IMR-90 (cell line): Measurements from ENCODE around the gene STRADA.

Experiments
- BHLHE40 ChIP-seq: fragments of 150-350 bp; IDR thresholded peaks from 2 replicates; pipeline ENCODE4 v1.6.1; 2016; ENCODE audit warnings: mild to moderate bottlenecking, low read depth, low read length
- CEBPB ChIP-seq: IDR thresholded peaks from 2 replicates; pipeline ENCODE4 v1.6.1; 2012; ENCODE audit warnings: low read depth, low read length, improper control_type of control experiment
- FOS ChIP-seq: fragments of 150-350 bp; IDR thresholded peaks from 2 replicates; pipeline ENCODE4 v1.6.1; 2016; ENCODE audit warnings: low read depth, low read length
- MAFK ChIP-seq: IDR thresholded peaks from 2 replicates; pipeline ENCODE4 v1.6.1; 2012; ENCODE audit warnings: low read depth, low read length, improper control_type of control experiment
- MXI1 ChIP-seq: IDR thresholded peaks from 2 replicates; pipeline ENCODE4 v1.6.1; 2012; ENCODE audit warnings: low read depth, mild to moderate bottlenecking, low read length, moderate library complexity, borderline replicate concordance
- NFE2L2 ChIP-seq: fragments of 150-350 bp; IDR thresholded peaks from 2 replicates; pipeline ENCODE4 v1.6.1; 2016; ENCODE audit warnings: low read depth, mild to moderate bottlenecking, low read length
- POLR2A ChIP-seq: IDR thresholded peaks from 2 replicates; pipeline ENCODE4 v1.6.1; 2012; ENCODE audit warnings: mild to moderate bottlenecking, low read depth, low read length
- RAD21 ChIP-seq: IDR thresholded peaks from 2 replicates; pipeline ENCODE4 v1.6.1; 2012; ENCODE audit warnings: low read length, improper control_type of control experiment
- RCOR1 ChIP-seq: IDR thresholded peaks from 2 replicates; pipeline ENCODE4 v1.6.1; 2012; ENCODE audit warnings: mild to moderate bottlenecking, low read length, improper control_type of control experiment; ENCODE audit not compliant: insufficient replicate concordance
- RFX5 ChIP-seq: IDR thresholded peaks from 2 replicates; pipeline ENCODE4 v1.8.0; 2012; ENCODE audit warnings: low read depth, mild to moderate bottlenecking, low read length, moderate library complexity
- SMC3 ChIP-seq: fragments of 150-350 bp; IDR thresholded peaks from 2 replicates; pipeline ENCODE4 v1.6.1; 2016; ENCODE audit warnings: low read depth, mild to moderate bottlenecking, antibody characterized with exemption, low read length, moderate library complexity
- USF2 ChIP-seq: fragments of 150-350 bp; IDR thresholded peaks from 2 replicates; pipeline ENCODE4 v1.6.1; 2017; ENCODE audit warnings: mild to moderate bottlenecking, antibody characterized with exemption, low read length, low read depth
- TF ChIP-seq, protein P1 (sequence below): conservative IDR thresholded peaks from 2 replicates; pipeline ENCODE4 v1.5.1; 2012; ENCODE audit warnings: mild to moderate bottlenecking, low read depth, low read length, improper control_type of control experiment
- TF ChIP-seq, protein P2 (sequence below): fragments of 150-350 bp; IDR thresholded peaks from 2 replicates; pipeline ENCODE4 v1.6.1; 2016; ENCODE audit warnings: low read depth, mild to moderate bottlenecking, low read length, moderate library complexity, borderline replicate concordance

DNA sequence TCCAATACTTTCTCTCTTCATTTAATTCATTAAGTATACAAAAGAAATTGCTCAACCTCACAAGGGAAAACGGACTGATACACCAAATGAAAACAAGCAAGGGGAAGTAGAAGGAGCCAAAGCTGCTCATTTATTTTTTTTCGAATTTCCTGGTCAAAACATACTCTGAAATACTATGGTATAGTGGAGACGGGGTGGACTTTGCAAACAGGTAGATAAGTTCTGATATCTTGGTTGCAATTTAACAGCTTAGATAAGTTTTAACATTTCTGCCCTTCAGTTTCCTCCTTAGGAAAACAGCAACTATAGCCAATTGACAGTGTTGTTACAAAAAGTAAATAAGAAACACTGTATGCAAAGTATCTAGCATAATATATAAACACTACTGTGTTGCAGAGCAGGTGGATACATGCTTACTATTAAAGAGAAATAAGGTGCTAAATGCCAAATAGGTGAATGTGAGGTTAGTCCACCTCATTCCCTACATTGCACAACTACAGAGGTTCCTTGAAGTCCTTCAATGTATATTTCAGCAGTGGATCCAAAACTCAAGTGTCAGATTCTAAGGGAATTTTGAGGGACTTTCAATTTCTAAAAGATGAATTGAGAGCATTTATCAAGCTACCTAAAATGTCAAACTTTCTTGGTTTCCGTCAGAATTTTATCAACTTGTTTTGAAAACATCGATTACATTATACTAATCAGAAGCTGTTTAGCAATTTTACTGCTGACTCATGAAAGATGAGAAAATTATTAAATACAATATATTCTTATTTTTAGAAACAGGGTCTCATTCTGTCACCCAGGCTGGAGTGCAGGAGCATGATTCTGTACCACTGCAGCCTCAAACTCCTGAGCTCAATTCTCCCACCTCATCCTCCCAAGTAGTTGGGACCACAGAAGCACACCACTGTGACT, 20.8 kb upstream of the STRADA start:
- TF ChIP-seq POLR2A (no peak), FOS (no peak), MAFK (peak; percentile 80), BHLHE40 (no peak), NFE2L2 (no peak), RCOR1 (no peak), USF2 (no peak), MXI1 (no peak), RFX5 (no peak), CEBPB (0 out of 2 replicates have a peak, but pooled peaks have one; percentile 10), RAD21 (no peak), SMC3 (no peak)
- TF ChIP-seq, protein P1, sequence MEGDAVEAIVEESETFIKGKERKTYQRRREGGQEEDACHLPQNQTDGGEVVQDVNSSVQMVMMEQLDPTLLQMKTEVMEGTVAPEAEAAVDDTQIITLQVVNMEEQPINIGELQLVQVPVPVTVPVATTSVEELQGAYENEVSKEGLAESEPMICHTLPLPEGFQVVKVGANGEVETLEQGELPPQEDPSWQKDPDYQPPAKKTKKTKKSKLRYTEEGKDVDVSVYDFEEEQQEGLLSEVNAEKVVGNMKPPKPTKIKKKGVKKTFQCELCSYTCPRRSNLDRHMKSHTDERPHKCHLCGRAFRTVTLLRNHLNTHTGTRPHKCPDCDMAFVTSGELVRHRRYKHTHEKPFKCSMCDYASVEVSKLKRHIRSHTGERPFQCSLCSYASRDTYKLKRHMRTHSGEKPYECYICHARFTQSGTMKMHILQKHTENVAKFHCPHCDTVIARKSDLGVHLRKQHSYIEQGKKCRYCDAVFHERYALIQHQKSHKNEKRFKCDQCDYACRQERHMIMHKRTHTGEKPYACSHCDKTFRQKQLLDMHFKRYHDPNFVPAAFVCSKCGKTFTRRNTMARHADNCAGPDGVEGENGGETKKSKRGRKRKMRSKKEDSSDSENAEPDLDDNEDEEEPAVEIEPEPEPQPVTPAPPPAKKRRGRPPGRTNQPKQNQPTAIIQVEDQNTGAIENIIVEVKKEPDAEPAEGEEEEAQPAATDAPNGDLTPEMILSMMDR: no peak
- TF ChIP-seq, protein P2, sequence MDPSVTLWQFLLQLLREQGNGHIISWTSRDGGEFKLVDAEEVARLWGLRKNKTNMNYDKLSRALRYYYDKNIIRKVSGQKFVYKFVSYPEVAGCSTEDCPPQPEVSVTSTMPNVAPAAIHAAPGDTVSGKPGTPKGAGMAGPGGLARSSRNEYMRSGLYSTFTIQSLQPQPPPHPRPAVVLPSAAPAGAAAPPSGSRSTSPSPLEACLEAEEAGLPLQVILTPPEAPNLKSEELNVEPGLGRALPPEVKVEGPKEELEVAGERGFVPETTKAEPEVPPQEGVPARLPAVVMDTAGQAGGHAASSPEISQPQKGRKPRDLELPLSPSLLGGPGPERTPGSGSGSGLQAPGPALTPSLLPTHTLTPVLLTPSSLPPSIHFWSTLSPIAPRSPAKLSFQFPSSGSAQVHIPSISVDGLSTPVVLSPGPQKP: no peak
